Activated CD8-positive, alpha-beta memory T cell treated with anti-CD3 and anti-CD28 coated beads, Interleukin-2, amount 50 U/mL, for 24 hours (primary cell): ENCODE measurements around the gene TM9SF4.
A peak's percentile ranks its signal among the peaks of the same experiment; 100 is the strongest.
"Not testable (repeated sequence)": the region's sequence is repeated elsewhere in the genome, so short reads cannot be mapped to it uniquely, and the experiment has no call there.

Experiments used
- DNase-seq: peaks from one replicate; pipeline ENCODE4 v3.0.0-alpha.2; 2020; ENCODE audit errors: extremely low read depth

The TM9SF4 gene

DNA sequence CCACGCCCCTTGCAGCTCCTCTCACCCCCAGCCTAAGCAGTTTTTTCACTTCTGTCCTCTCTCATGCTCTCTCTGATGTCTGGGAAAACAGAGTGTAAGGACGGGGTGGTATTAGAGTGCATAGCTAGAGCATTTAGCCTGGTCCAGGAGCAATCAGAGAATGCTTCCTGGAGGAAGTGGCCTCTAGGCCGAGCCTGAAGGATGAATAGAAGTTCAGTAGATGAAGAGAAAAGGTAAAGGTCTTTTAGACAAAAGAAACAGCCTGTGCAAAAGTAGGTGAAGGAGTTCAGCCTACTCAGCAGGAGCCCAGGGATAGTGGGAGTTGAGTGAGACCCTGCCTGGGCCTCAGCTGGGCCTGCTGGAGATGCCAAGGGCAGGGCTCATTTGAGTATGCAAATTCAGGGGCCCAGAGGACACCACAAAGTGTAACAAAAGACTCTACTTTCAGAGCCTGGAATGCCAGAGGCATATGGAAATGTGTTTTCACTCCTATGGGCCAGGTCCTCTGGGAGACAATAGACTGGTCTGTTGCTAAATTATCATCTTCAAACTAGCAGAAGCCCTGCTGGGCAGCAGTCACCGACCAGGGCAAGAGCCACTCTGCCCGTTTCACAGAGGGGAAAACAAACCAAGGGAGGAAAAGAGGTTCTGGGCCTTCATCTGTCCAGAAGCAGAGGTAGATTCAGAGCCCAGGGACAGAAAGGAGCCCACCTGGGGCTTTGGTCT is 19.7 kb upstream of the TM9SF4 start:
- no peak for DNase-seq

DNA sequence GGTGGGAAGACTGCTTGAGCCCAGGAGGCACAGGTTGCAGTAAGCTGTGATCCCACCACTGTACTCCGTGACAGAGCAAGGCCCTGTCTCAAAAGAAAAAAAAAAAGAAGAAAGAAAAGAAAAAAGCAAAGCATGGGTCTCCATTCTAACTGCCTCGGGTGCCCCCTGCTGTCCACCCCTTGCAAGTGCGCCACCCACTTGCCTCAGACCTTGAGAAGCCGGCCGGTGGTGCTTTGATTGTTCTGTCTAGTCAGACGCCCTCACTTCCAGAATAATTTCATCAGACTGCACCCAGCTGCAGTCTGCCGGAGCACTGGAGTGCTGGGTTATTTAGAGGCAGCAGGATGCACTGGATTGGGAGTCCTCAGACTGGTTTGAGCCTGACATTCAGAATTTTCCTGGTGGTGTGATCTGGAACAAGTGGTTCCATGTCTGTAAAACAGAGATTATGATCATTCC is 17.6 kb upstream of the TM9SF4 start:
- peak; percentile 41 for DNase-seq

DNA sequence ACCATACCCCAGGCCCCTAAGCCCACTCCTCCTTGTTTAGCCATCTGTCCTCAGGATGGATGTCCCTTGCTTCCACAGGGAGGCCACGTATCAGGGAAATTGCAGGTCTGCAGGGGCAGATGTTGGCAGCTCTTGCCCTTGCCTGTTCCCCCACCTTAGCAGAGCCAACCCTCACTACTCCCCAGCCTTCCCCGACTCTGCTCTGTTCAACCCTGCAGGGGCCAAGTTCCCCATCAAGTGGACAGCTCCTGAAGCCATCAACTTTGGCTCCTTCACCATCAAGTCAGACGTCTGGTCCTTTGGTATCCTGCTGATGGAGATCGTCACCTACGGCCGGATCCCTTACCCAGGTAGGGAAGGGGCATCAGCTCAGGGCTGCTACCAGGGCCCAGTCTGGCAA is 10.7 kb upstream of the TM9SF4 start:
- DNase-seq = no peak

DNA sequence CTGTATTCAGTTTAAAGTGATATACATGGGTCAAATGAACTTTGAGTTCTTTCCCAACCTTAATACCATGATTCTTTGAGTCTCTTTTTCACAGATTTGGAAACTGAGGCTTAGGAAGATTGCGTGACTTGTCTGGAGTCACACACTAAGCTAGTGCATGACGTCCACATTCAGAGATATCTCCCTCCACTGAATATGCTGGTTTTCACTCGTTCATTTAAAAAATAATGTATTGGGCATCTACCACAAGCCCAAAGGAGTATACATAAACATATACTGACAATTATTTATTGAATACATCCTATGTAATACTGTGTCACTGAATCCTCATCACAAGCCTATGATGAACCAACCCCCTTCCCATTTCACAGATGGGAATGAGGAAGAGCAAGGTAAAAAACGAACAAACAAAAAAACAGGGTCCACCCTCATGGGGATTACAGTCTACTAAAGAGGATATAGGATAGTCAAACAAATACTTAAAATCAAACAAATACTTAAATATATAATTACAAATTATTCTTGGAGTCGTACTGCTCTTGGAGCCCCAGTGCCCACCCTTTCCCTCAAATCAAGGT is 611 bp upstream of the TM9SF4 start:
- no peak for DNase-seq

DNA sequence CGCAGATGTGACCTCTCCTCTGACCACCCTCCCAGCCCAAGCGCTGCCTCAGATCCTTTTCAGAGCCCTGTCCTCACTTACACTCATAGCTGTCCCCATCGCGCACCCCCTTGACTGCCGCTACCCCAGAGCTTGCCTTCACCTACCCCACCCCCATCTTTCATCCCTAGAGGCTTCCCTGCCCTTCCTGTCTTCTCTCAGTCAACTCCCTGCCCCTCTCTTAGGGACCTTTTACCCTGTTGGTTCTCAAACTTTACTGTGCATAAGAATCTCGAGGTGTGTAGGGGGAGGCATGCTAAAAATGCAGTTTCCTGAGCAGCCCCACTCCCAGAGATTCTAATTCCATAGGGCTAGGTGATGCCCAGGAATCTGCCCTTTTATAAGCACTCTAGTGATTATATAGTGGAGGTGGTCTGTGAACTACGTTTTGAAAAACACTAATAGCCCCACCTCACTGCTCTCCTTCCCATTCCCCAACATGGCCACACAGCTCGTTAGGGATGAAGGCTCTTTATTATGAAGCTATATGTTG is 725 bp downstream of the TM9SF4 start:
- peak; percentile 1 for DNase-seq

DNA sequence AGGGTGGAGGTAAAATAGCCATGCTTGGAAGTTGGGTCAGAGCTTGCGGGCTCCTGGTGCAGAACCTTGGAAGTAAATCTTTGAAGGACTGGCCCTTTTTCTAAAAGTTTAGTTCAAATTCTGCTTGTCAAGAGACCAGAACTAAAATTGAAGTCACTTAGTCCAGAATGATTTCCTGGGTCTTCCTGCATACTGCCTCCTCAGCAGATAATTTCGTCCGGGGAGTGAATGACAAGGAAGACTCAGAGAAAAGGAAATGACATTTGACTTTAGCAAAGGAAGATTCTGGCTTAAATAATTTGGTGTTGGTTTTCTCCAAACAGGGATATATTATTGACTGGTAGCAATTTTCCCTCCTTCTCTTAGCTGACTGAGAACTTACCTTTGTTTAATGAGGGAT is 1.2 kb downstream of the TM9SF4 start:
- DNase-seq = no peak

DNA sequence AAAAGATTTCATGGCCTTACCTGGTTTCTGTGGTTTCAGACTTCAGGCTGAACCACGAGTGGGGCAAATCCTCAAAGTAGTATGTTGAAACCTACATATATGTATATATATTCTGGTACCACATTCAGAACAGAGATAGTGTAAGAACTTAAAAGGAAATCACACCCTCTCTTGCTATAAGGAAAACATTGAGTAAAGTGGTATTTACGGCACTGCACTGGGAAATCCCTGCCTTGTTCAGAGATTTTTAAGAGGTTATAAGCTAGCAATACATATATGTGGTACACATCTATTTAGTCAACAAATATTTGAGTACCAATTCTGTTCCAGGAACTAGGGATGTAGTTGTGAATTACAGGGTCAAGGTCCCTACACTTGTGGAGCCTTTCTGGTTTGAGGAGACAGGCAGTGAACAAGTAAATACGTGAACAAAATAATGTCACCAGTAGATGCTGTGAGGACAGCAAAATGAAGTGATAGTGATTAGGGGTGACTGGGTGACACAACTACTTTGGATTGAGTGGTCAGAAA is 1.7 kb downstream of the TM9SF4 start:
- DNase-seq = no peak

DNA sequence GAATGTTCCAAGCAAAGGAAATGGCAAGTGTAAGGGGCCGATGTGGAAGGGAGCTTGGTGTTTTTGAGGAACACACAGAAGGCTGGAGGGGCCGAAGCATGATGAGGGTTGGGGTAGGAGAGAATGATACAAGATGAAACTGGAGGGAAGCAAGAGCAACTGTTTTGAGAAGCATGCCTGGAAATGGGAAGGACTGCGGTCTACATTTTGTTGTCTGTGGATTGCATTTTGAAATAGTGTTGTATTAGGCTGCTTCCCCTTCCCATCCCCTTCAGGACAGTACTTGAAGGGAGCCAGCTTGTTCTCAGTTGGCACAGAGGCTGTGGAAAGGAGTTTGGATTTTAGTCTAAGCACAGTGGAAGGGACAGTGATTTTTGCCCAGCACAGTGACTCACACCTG is 2.2 kb downstream of the TM9SF4 start:
- no peak for DNase-seq

DNA sequence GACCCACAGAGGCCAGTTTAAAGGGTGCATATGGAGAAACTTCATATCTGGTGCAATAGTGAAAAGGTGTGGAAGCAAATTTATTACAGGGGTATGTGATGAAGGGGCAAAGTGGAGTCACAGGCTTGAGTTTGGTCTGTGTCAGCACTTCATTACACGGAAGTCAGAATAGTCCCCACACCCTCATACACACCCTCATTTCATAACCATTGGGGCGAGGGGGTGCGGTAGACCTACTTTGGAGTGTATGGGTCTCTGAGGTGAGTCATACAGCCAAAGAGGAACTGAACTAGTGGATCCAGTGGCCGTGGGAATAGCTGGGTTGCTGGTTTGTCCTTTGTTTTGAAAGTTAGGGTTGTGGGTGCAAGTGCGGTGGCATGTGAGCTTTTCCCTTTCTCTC is 3.3 kb downstream of the TM9SF4 start:
- DNase-seq = no peak

DNA sequence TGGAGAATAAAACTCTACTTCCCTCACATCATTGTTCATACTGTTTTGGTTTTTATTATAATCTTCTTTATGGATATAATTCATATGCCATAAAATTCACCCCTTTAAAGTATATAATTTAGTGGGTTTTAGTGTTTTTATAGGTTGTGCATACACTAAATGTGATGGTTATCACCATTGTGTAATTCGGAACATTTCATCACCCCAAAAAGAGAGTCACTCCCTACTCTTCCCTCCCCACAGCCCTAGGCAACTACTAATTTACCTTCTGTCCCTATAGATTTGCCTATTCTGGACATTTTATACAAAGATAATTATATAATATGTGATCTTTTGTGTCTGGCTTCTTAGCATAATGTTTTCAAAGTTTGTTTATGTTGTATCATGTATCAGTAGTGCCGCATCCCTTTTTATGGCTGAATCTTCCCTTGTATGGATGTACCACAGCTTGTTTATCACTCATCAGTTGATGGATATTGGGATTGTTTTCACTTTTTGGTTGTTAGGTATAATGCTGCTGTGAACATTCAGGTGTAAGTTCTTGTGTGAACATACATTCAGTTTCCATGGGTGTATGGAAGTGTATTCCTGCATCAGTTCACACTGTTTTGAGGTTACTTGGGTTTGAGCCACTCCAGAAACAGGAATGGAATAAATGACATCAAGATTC is 4.2 kb downstream of the TM9SF4 start:
- no peak for DNase-seq

DNA sequence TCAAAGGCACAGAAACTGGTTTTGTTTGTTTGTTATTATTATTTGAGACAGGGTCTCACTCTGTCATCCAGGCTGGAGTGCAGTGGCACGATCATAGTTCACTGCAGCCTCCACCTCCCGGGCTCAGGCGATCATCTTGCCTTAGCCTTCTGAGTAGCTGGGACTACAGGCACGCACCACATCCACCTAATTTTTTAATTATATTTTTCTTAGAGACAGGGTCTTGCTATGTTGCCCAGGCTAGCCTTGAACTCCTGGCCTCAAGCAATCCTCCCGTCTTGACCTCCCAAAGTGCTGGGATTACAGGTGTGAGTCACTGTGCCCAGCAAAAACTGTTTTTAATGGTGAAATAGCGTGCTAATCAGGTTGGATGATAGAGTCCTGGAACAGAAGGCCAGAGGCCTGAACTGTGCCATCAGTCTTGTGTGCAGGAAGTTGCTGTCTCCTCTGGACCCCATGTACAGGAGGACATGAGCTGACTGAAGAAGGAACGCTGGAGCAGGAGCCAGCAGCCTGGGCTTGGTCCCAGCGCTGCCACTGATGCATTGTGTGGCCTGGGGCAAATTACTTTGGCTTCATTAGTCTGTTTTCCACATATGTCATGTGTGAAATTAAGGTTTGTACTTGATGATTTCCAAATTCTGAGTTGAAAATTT is 4.9 kb downstream of the TM9SF4 start:
- DNase-seq = no peak

DNA sequence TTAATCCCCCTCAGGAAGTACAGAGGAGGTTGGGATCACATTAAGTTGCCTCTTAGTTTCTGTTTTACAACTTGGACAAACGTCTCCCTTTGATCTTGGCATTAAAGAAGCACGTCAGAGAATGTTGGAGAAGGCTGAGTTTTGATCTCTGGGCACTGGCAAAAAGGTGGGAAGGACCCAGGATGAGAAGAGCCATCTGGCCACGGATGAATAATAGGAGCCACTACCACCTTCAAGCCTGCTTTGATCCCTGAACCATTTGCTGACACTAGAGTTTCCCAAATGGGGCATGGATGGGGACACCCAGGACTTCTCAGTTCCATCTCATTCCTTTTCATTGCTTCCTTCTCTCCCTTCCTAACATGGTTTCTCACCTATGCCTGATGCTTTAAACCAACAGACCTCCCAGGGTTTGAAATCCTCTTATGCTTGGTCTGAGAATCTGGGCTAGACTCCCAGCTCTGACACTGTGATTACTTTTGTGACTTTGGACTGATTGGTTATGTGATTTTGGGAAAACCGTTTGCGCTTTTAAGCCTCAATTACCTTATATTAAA is 5.8 kb downstream of the TM9SF4 start:
- no peak for DNase-seq

DNA sequence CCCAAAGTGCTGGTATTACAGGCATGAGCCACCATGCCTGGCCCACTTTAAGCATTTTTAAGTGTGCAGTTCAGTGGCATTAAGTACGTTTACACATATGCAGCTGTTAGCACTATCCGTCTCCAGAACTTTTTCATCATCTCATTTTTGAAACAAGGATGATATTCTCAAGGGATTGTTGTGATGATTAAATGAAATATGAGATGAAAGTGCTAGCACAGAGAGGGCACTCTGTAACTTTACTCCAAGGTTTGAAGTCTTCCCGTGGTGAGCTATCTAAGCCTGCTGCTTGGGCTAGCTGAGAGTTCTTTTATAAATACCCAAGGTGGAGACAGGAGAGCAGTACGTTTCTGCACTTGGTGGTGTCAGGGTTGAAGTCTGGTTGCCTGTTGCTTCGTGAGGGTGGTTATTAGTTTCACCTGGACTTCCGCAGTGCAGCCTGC is 6.6 kb downstream of the TM9SF4 start:
- no peak for DNase-seq

DNA sequence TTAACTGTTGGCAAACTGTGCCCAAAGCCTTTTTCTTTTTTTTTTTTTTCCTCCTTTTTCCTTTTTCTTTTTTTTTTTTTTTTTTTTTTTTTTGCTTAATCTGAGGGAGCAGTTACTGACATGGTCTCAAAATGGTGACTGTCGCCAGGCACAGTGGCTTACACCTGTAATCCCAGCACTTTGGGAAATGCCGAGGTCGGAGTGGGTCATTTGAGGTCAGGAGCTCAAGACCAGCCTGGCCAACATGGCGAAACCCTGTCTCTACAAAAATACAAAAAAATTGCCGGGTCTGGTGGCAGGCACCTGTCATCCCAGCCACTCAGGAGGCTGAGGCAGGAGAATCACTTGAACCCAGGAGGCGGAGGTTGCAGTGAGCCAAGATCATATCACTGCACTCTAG is 7.3 kb downstream of the TM9SF4 start:
- not testable (repeated sequence) for DNase-seq

DNA sequence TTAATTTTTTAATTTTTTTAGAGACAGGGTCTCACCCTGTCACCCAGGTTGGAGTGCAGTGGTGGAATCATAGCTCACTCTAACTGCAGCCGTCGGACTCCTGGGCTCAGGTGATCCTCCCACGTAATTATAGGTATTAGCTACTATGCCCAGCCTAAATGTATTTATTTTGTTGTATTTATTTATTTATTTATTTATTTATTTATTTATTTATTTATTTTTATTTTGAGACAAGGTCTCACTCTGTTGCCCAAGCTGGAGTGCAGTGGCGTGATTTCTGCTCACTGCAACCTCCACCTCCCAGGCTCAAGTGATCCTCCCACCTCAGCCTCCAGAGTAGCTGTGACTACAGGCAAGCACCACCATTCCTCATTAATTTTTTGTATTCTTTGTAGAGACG is 8.9 kb downstream of the TM9SF4 start:
- DNase-seq = not testable (repeated sequence)

DNA sequence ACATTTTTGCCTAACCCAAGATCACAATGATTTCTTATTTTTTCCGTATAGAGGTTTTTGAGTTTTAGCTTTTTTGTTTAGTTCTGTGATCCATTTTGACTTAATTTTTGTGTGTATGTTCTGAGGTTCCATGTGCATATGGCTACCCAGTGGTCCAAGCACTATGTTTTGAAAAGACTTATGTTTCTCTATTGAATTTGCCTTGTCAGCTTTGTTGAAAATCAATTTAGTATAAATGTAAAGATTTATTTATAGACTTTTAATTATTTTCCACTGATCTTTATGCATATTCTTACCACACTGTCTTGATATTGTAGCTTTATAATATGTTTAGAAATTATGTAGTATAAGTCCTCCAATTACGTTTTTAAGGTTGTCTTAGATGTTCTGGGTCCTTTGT is 10.2 kb downstream of the TM9SF4 start:
- no peak for DNase-seq

DNA sequence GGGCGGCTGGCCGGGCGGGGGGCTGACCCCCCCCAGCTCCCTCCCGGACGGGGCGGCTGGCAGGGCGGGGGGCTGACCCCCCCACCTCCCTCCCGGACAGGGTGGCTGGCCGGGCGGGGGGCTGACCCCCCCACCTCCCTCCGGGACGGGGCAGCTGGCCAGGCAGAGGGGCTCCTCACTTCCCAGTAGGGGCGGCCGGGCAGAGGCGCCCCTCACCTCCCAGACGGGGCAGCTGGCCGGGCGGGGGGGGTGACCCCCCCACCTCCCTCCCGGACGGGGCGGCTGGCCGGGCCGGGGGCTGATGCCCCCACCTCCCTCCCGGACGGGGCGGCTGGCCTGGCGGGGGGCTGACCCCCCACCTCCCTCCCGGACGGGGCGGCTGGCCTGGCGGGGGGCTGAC is 12.4 kb downstream of the TM9SF4 start:
- not testable (repeated sequence) for DNase-seq

DNA sequence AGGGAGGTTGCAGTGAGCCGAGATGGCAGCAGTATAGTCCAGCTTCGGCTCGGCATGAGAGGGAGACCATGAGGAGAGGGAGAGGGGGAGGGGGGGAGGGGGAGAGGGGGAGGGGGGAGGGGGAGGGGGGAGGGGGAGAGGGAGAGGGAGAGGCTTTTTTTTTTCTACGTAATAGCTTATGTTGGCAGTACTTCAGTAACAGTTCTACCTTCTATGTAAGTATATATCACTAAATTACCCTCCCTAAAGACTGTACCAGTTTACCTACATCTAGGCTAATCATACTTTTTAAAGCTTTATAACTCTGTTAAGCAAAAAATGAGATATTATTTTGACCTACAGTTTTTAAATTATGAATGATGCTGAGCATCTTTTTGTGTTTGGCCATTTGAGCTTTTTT is 13.6 kb downstream of the TM9SF4 start:
- no peak for DNase-seq

DNA sequence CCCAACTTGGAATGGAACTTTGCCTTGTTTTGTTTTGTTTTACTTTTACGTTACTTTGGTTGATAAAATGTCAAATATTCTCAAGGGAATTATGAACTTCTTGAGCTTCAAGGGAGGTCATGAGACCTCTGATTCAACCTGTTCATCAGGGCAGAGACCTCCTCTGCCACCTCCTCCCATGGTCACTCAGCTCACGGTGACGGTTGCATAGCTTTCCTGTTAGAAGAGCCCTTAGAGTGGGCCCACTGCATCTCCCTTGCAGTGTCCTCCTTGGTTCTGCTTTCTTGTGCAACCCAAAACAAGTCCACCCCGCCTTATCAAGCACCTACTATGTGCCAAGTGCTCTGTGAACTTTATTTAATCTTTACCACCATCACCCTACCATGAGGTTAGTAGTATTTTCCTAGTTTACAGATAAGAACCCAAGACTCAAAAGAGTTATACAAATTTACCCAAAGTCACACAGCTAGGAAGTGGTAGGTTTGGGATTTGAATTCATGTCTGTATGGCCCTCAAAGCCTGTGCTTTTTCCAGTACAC is 15.5 kb downstream of the TM9SF4 start:
- no peak for DNase-seq

DNA sequence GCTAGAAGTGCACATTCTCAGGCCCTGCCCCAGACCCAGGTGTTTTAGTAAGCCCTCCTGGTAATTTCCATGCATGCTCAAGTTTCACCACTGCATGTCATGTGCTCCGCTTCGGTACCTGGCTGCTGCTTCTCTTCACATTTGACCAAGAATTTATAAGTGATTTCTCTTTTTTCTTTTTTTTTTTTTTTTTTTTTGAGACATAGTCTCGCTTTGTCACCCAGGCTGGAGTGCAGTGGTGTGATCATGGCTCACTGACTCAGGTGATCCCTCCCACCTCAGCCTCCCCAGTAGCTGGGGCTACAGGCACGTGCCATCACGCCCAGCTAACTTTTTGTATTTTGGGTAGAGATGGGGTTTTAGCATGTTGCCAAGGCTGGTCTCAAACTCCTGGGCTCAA is 16.0 kb downstream of the TM9SF4 start:
- no peak for DNase-seq

DNA sequence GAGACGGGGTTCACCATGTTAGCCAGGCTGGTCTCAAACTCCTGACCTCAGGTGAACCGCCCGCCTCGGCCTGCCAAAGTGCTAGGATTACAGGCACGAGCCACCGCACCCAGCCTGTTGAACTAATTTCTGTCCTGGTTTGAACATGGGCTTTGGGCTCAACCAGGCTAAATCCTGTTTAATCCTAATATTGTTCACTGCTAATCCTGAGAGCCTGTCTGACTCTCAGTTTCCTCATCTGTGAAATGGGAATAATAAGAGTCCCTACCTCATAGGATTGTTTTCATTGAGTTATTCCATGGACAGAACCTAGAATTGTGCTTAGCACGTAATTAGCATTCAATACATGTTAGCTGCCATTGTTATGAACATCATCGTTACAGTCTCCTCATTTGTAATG is 17.4 kb downstream of the TM9SF4 start:
- no peak for DNase-seq

DNA sequence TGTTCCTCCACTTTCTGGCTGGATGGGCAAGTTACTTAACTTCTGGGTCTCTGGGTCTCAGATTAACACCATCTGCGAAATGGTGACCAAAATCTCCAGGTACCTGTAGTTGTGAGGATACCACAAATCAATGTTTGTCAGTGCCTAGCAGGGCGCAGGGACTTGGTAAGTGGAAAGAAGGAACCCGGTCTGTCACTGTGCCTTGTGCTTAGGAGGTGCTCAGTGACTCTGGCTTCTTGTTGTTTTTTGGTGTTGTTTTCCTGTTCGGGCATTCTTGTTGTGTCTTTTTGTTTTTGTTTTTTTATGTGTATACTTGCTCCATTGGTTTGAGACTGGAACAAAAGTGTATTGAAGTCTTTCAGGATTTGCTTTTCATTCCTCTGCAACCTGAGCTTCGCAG is 17.8 kb downstream of the TM9SF4 start:
- no peak for DNase-seq
